ENCODE results near the gene DMD.

The DMD gene

GRCh38 chrX:31331015-31331414, 1880.3 kb downstream of the DMD start:
- H3K27ac Mint-ChIP-seq, result no peak overlapping the region
- no peak for ATAC-seq (replicated peaks)
- no peaks in the 10 kb centered on the region for H3K9me3 Mint-ChIP-seq
- H3K27me3 Mint-ChIP-seq, result no peaks in the 10 kb centered on the region
- no peaks in the 10 kb centered on the region for H3K4me1 Mint-ChIP-seq (ENCODE audit: low read depth in 2 of 2)
- no peak overlapping the region for H3K4me3 Mint-ChIP-seq
- DNase-seq, result no peak
- no peaks in the 10 kb centered on the region for H3K36me3 Mint-ChIP-seq (ENCODE audit: insufficient read depth)

- Mint-ChIP-seq H3K36me3 (ENCODE audit: insufficient read depth) (no peaks in the 10 kb centered on the region), H3K4me3 (no peak overlapping the region), H3K4me1 (ENCODE audit: low read depth in 2 of 2) (no peaks in the 10 kb centered on the region), H3K9me3 (no peaks in the 10 kb centered on the region), H3K27me3 (no peaks in the 10 kb centered on the region), H3K27ac (no peak overlapping the region)
- no peak for ATAC-seq (replicated peaks)
- no peak for DNase-seq
Observed at GRCh38 chrX:31329298-31329697, 1882.1 kb downstream of the DMD start.

DNA sequence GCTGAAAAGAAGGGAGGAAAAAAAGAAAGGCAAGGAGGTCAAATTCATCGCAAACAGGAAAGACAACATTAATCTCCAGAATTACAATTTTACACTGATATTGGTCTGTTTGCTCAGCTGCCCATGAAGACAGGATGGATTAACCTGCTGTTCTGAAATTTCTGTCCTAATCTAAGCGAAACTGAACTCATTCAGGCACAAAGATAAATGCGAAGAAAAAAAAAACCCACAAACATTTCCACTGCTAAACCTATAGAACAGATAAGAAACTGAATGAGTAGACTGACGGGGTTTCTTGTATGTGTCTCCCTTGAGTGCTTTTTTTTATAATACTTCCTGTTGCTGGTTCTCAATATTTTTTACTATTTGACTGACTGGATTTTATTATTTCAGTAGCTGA, 1887.7 kb downstream of the DMD start:
- ATAC-seq (replicated peaks), result no peak
- Mint-ChIP-seq H3K9me3 (no peaks in the 10 kb centered on the region), H3K27me3 (no peaks in the 10 kb centered on the region), H3K4me3 (no peak overlapping the region), H3K4me1 (ENCODE audit: low read depth in 2 of 2) (no peaks in the 10 kb centered on the region), H3K36me3 (ENCODE audit: insufficient read depth) (no peaks in the 10 kb centered on the region), H3K27ac (no peak overlapping the region)
- DNase-seq, result no peak

GRCh38 chrX:31320740-31321139, 1890.6 kb downstream of the DMD start:
- DNase-seq (no peak), ATAC-seq (replicated peaks) (no peak)
- Mint-ChIP-seq H3K4me3 (no peak overlapping the region), H3K27me3 (no peaks in the 10 kb centered on the region), H3K36me3 (ENCODE audit: insufficient read depth) (no peaks in the 10 kb centered on the region), H3K27ac (no peak overlapping the region), H3K4me1 (ENCODE audit: low read depth in 2 of 2) (no peaks in the 10 kb centered on the region), H3K9me3 (no peaks in the 10 kb centered on the region)

DNA sequence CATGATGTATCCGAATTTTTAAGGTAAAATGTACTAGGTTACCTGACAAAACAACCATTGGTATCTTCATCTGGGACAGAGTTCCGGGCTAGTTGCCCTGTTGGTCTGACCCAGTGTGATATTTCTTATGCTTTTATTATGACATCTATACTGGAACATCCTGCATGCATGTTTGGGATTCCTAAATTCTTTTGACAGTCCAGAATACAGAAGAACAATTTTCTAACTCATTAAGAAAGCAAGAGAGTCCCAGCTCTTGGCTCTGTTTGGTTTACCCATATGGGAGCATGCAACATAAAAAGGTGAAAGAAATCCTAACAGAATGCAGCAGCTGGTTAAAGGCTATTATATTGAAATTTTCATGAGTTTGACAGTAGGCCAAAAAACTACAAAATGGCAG, 1891.8 kb downstream of the DMD start:
- no peak overlapping the region for H3K4me3 Mint-ChIP-seq

DNA sequence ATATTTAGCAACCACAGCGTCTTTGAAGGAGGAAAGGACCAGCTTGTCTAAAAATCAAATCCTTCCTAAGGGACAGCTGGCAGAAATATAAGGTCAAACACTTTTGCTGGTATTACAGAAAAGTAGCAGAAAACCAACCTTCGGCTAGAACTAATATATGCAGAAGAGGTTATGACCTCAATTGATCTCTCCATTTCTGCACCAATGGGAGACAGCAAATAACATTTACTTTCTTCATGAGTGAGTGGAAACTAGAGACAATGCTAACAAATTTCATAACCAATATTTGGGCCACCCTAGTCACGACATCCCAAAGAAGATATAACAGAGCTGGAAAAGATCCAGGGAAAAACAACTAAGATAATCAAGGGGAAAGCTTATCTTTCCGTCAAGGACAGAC, 1892.5 kb downstream of the DMD start:
- ATAC-seq (replicated peaks) (no peak), DNase-seq (no peak)
- Mint-ChIP-seq H3K4me3 (no peak overlapping the region), H3K27ac (no peak overlapping the region), H3K9me3 (peaks cover 1 to 7% of the 10 kb centered on the region in 2 donors), H3K36me3 (ENCODE audit: insufficient read depth) (no peaks in the 10 kb centered on the region), H3K4me1 (ENCODE audit: low read depth in 2 of 2) (no peaks in the 10 kb centered on the region), H3K27me3 (no peaks in the 10 kb centered on the region)

More for the DNA sequence above, 1891.8 kb downstream of the DMD start:
- Mint-ChIP-seq H3K9me3 (no peaks in the 10 kb centered on the region), H3K27me3 (no peaks in the 10 kb centered on the region), H3K36me3 (ENCODE audit: insufficient read depth) (no peaks in the 10 kb centered on the region), H3K4me1 (ENCODE audit: low read depth in 2 of 2) (no peaks in the 10 kb centered on the region), H3K27ac (no peak overlapping the region)
- DNase-seq, result no peak
- no peak for ATAC-seq (replicated peaks)

DNA sequence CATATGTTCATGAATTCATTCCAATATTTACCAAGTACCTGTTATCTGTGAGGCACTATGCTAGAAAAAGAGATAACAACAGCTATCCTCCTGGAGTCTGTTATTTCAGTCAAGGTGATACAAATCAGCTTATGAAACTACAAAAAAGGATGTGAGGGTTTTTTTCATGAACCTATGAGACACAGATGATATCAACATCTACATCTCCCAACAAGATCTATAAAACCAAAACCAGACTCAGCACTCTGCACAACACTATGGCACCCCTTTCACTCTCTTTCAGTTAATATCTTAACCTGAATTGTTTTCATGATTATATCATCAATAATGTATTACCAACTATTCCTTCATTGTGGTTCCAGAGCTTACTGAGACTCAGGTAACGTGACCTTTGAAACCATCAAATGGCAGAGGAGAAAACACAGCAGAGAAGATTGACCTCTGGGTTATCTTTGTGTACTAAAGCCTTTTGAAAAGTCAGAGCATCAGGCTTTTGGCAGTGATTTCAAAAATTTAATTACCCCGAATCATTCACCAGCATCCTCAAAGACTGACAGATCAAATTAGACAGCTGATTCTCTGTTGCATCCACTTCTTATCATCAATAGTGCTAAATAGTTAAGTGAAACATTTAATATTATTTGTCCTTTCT, 1894.9 kb downstream of the DMD start:
- no peaks in the 10 kb centered on the region for H3K4me1 Mint-ChIP-seq (ENCODE audit: low read depth in 2 of 2)
- ATAC-seq (replicated peaks), result no peak
- H3K27ac Mint-ChIP-seq, result no peak overlapping the region
- DNase-seq, result no peak
- no peaks in the 10 kb centered on the region for H3K36me3 Mint-ChIP-seq (ENCODE audit: insufficient read depth)
- no peaks in the 10 kb centered on the region for H3K27me3 Mint-ChIP-seq
- H3K9me3 Mint-ChIP-seq, result peaks cover 1 to 7% of the 10 kb centered on the region in 2 donors
- no peak overlapping the region for H3K4me3 Mint-ChIP-seq

DNA sequence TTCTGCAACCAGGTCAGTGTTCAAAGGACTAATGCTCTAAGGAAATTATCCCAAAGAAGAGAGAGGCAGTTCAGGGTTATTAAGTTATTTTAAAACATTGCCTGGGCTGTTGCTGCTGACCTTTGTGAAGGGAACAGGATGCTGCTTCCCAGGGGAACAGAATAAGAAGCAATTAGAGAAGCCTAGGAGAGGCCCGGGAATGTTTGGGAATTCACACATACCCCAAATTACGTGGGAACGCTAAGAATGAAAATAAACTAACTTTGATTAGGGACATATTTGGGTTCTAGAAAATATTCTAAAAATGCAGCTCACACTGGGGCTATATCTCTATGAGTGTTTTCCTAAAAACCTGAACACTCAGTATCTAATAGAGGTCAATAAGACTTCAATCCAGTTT, 1896.4 kb downstream of the DMD start:
- H3K4me3 Mint-ChIP-seq, result no peak overlapping the region
- no peaks in the 10 kb centered on the region for H3K36me3 Mint-ChIP-seq (ENCODE audit: insufficient read depth)
- H3K9me3 Mint-ChIP-seq, result peaks cover 1 to 7% of the 10 kb centered on the region in 2 donors
- no peaks in the 10 kb centered on the region for H3K27me3 Mint-ChIP-seq
- no peaks in the 10 kb centered on the region for H3K4me1 Mint-ChIP-seq (ENCODE audit: low read depth in 2 of 2)
- ATAC-seq (replicated peaks) (no peak), DNase-seq (no peak)
- no peak overlapping the region for H3K27ac Mint-ChIP-seq

DNA sequence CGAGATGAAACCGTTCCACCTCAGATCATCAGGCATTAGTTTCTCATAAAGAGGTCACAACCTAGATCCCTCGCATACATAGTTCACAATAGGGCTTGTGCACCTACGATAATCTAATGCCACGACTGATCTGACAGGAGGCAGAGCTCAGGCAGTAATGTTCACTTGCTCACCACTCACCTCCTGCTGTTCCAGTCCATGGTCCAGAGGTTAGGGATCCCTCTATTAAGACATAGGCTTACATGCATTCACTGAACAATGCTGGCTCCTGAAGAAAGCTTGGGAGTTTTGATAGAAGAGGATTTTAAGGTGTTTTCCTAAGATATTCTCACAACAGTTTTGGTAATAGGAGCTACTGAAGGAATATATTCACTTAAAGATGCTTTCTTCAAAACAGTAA, 1903.4 kb downstream of the DMD start:
- Mint-ChIP-seq H3K4me1 (ENCODE audit: low read depth in 2 of 2) (no peaks in the 10 kb centered on the region), H3K27ac (no peak overlapping the region), H3K27me3 (no peaks in the 10 kb centered on the region), H3K4me3 (no peak overlapping the region), H3K36me3 (ENCODE audit: insufficient read depth) (no peaks in the 10 kb centered on the region), H3K9me3 (no peaks in the 10 kb centered on the region)
- ATAC-seq (replicated peaks) (no peak), DNase-seq (no peak)

DNA sequence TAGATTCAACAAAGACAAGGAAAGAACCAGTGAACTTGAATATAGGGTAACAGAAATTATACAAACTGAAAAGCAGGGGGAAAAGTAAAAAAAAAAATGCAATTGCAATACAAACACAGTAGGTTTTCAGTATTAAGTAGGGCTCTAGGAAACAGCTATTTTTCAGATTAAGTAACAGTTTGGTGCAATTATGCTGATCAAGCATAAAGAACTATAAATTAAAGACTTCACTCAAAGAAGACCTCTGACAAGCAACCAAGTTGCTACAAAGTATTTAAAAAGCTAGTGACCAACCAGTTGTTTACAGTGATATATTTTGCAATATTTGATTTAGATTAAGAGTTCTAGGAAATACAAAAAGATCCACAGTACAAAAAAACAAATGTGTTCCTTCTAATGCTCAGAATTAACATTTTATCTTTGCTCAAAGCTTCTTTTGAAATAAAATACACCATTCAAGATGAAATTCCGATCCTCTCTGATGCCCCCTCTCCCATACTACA, 1908.7 kb downstream of the DMD start:
- H3K27me3 Mint-ChIP-seq, result no peaks in the 10 kb centered on the region
- H3K4me1 Mint-ChIP-seq (ENCODE audit: low read depth in 2 of 2), result no peaks in the 10 kb centered on the region
- H3K36me3 Mint-ChIP-seq (ENCODE audit: insufficient read depth), result no peaks in the 10 kb centered on the region
- no peak overlapping the region for H3K4me3 Mint-ChIP-seq
- H3K27ac Mint-ChIP-seq, result no peak overlapping the region
- ATAC-seq (replicated peaks) (no peak), DNase-seq (no peak)
- H3K9me3 Mint-ChIP-seq, result no peaks in the 10 kb centered on the region

DNA sequence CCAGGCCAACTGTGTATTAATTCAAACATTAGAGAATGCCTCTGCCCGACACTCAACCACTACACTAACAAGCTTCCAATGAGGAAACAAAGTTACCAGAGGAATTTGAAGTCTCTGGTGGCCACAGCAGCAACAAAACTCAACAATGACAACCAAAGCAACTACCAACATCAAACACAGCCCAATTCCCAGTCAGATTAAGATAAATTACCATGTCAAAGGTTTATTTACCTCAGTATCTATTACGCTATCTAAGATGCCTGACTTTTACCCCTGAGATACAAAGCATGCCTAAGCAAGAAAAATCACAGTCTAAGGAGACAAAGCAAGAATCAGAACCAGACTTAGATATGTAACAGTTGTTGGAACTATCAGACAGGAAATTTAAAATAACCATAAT, 1909.4 kb downstream of the DMD start:
- no peaks in the 10 kb centered on the region for H3K4me1 Mint-ChIP-seq (ENCODE audit: low read depth in 2 of 2)
- H3K36me3 Mint-ChIP-seq (ENCODE audit: insufficient read depth), result no peaks in the 10 kb centered on the region
- no peaks in the 10 kb centered on the region for H3K9me3 Mint-ChIP-seq
- ATAC-seq (replicated peaks) (no peak), DNase-seq (no peak)
- H3K27ac Mint-ChIP-seq, result no peak overlapping the region
- no peaks in the 10 kb centered on the region for H3K27me3 Mint-ChIP-seq
- no peak overlapping the region for H3K4me3 Mint-ChIP-seq

DNA sequence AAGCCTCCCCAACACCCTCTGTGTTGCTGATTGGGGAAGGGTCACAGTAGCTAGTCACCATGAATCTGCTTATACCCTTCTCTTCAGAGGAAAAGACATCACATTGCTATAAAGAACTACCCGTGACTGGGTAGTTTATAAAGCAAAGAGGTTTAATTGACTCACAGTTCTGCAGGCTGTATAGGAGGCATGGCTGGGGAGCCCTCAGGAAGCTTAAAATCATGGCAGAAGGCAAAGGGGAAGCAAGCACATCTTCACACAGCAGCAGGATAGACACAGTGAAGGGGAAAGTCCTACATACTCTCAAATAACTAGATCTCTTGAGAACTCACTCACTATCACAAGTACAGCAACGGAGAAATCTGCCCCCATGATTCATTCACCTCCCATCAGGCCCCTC, 1910.1 kb downstream of the DMD start:
- Mint-ChIP-seq H3K4me3 (no peak overlapping the region), H3K4me1 (ENCODE audit: low read depth in 2 of 2) (no peaks in the 10 kb centered on the region), H3K27ac (no peak overlapping the region), H3K36me3 (ENCODE audit: insufficient read depth) (no peaks in the 10 kb centered on the region), H3K9me3 (no peaks in the 10 kb centered on the region), H3K27me3 (no peaks in the 10 kb centered on the region)
- ATAC-seq (replicated peaks), result no peak
- DNase-seq, result no peak

- no peak for ATAC-seq (replicated peaks)
- no peaks in the 10 kb centered on the region for H3K9me3 Mint-ChIP-seq
- no peaks in the 10 kb centered on the region for H3K36me3 Mint-ChIP-seq (ENCODE audit: insufficient read depth)
- no peaks in the 10 kb centered on the region for H3K4me1 Mint-ChIP-seq (ENCODE audit: low read depth in 2 of 2)
- DNase-seq, result no peak
- H3K4me3 Mint-ChIP-seq, result no peak overlapping the region
- no peak overlapping the region for H3K27ac Mint-ChIP-seq
- no peaks in the 10 kb centered on the region for H3K27me3 Mint-ChIP-seq
Observed at GRCh38 chrX:31298916-31299315, 1912.4 kb downstream of the DMD start.

GRCh38 chrX:31297881-31298280, 1913.5 kb downstream of the DMD start:
- no peak overlapping the region for H3K4me3 Mint-ChIP-seq
- DNase-seq (no peak), ATAC-seq (replicated peaks) (no peak)
- no peaks in the 10 kb centered on the region for H3K27me3 Mint-ChIP-seq
- no peaks in the 10 kb centered on the region for H3K4me1 Mint-ChIP-seq (ENCODE audit: low read depth in 2 of 2)
- no peak overlapping the region for H3K27ac Mint-ChIP-seq
- no peaks in the 10 kb centered on the region for H3K9me3 Mint-ChIP-seq
- no peaks in the 10 kb centered on the region for H3K36me3 Mint-ChIP-seq (ENCODE audit: insufficient read depth)

- Mint-ChIP-seq H3K4me1 (ENCODE audit: low read depth in 2 of 2) (no peaks in the 10 kb centered on the region), H3K9me3 (no peaks in the 10 kb centered on the region), H3K4me3 (no peak overlapping the region), H3K27ac (no peak overlapping the region), H3K27me3 (no peaks in the 10 kb centered on the region), H3K36me3 (ENCODE audit: insufficient read depth) (no peaks in the 10 kb centered on the region)
- ATAC-seq (replicated peaks) (no peak), DNase-seq (no peak)
Observed at GRCh38 chrX:31294475-31294874, 1916.9 kb downstream of the DMD start.
